ENCODE results near the gene LINC01488. TPM values are rescaled to one million over a fixed set of nuclear protein-coding genes. Genes with fewer than 3 reads are reported as not detected.

LINC01488 gene
- total and polyA plus RNA-seq, 9 of the 15 experiments (the other 6 are each of a cell fraction or from before 2014, with no cell fraction given) = not detected

DNA sequence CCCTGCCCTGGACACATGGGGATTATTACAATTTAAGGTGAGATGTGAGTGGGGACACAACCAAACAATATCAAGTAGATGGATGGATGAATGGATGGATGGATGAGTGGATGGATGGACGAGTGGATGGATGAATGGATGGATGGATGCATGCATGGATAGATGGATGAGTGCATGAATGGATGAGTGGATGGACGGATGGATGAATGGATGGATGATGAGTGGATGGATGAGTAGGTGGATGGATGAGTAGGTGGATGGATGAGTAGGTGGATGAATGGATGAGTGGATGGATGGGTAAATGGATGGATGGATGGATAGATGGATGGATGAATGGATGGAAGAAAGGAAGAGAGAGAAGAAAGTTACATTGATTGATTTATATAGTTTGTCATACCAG is 859 bp downstream of the LINC01488 start (continued):
- TF ChIP-seq, protein P1, sequence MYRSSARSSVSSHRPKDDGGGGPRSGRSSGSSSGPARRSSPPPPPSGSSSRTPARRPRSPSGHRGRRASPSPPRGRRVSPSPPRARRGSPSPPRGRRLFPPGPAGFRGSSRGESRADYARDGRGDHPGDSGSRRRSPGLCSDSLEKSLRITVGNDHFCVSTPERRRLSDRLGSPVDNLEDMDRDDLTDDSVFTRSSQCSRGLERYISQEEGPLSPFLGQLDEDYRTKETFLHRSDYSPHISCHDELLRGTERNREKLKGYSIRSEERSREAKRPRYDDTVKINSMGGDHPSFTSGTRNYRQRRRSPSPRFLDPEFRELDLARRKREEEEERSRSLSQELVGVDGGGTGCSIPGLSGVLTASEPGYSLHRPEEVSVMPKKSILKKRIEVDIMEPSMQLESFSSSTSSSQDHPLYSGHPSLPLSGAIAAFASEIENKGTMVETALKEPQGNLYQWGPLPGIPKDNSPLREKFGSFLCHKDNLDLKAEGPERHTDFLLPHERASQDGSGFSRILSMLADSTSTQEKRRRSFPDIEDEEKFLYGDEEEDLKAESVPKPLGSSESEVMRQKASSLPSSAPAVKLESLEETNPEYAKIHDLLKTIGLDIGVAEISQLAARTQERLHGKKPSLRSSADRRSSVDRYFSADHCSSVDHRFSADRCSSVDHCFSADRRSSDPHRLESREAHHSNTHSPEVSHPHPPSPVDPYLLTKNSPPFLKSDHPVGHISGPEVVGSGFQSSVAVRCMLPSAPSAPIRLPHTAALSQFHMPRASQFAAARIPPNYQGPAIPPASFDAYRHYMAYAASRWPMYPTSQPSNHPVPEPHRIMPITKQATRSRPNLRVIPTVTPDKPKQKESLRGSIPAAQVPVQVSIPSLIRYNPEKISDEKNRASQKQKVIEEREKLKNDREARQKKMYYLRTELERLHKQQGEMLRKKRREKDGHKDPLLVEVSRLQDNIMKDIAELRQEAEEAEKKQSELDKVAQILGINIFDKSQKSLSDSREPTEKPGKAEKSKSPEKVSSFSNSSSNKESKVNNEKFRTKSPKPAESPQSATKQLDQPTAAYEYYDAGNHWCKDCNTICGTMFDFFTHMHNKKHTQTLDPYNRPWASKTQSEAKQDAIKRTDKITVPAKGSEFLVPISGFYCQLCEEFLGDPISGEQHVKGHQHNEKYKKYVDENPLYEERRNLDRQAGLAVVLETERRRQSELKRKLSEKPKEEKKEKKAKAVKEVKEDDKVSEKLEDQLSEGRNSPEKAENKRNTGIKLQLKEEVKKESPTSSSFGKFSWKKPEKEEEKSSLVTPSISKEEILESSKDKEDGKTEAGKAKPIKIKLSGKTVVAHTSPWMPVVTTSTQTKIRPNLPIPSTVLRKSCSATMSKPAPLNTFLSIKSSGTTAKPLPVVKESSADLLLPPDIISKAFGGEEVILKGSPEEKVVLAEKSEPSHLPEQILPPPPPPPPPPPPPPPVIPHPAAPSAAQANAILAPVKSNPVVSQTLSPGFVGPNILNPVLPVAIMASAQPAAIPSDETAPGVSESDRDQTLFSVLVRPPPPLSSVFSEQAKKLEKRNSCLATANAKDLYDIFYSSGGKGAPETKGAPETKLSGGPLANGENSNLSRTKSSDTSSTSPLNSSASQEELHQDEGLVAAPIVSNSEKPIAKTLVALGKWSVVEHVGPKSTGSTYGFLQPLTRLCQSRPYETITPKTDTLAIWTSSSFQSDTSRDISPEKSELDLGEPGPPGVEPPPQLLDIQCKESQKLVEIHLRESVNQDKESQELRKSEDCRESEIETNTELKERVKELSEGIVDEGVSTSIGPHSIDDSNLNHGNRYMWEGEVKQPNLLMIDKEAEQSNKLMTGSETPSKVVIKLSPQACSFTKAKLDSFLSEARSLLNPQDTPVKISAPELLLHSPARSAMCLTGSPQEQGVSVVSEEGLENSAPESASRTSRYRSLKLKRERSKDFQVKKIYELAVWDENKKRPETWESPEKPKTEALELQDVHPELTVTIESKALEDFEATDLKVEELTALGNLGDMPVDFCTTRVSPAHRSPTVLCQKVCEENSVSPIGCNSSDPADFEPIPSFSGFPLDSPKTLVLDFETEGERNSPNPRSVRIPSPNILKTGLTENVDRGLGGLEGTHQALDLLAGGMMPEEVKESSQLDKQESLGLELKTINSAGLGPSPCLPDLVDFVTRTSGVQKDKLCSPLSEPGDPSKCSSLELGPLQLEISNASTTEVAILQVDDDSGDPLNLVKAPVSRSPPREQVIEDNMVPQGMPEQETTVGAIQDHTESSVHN (IDR thresholded peaks at IDR 0.05; ENCODE audit: borderline replicate concordance in 1 of 2, low read depth in 1 of 2) = no peak
- TF ChIP-seq NFATC3 (IDR thresholded peaks at IDR 0.05) (no peak), TAF9B (IDR thresholded peaks at IDR 0.05; ENCODE audit: partially characterized antibody) (no peak), EGR1 (conservative IDR thresholded peaks at IDR 0.05) (peak; percentile 41), SLC30A9 (CRISPR knock-in tag; IDR thresholded peaks at IDR 0.05) (no peak), BCOR (IDR thresholded peaks at IDR 0.05) (no peak), BCLAF1 (IDR thresholded peaks at IDR 0.05; ENCODE audit: borderline replicate concordance in 1 of 2, control insufficient read depth in 1 of 2, low read depth in 2 of 2, low read length in 1 of 2) (0 out of 4 replicates have a peak, but pooled peaks of 1 of the 2 experiments have one; percentile 33), ARNT (IDR thresholded peaks at IDR 0.05) (no peak), KDM4B (IDR thresholded peaks at IDR 0.05; ENCODE audit: borderline replicate concordance in 2 of 2, low read depth in 1 of 2) (no peak)
- TF ChIP-seq, protein P2, sequence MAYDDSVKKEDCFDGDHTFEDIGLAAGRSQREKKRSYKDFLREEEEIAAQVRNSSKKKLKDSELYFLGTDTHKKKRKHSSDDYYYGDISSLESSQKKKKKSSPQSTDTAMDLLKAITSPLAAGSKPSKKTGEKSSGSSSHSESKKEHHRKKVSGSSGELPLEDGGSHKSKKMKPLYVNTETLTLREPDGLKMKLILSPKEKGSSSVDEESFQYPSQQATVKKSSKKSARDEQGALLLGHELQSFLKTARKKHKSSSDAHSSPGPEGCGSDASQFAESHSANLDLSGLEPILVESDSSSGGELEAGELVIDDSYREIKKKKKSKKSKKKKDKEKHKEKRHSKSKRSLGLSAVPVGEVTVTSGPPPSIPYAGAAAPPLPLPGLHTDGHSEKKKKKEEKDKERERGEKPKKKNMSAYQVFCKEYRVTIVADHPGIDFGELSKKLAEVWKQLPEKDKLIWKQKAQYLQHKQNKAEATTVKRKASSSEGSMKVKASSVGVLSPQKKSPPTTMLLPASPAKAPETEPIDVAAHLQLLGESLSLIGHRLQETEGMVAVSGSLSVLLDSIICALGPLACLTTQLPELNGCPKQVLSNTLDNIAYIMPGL (CRISPR knock-in tag; IDR thresholded peaks at IDR 0.05) = no peak
- TF ChIP-seq, protein P3, sequence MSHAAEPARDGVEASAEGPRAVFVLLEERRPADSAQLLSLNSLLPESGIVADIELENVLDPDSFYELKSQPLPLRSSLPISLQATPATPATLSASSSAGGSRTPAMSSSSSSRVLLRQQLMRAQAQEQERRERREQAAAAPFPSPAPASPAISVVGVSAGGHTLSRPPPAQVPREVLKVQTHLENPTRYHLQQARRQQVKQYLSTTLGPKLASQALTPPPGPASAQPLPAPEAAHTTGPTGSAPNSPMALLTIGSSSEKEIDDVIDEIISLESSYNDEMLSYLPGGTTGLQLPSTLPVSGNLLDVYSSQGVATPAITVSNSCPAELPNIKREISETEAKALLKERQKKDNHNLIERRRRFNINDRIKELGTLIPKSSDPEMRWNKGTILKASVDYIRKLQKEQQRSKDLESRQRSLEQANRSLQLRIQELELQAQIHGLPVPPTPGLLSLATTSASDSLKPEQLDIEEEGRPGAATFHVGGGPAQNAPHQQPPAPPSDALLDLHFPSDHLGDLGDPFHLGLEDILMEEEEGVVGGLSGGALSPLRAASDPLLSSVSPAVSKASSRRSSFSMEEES (CRISPR knock-in tag; IDR thresholded peaks at IDR 0.05) = no peak
- TF ChIP-seq, protein P4, sequence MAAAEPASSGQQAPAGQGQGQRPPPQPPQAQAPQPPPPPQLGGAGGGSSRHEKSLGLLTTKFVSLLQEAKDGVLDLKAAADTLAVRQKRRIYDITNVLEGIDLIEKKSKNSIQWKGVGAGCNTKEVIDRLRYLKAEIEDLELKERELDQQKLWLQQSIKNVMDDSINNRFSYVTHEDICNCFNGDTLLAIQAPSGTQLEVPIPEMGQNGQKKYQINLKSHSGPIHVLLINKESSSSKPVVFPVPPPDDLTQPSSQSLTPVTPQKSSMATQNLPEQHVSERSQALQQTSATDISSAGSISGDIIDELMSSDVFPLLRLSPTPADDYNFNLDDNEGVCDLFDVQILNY (CRISPR knock-in tag; IDR thresholded peaks at IDR 0.05) = no peak

Measured in K562 (cell line).